ENCODE data around the gene IL16.

DNA sequence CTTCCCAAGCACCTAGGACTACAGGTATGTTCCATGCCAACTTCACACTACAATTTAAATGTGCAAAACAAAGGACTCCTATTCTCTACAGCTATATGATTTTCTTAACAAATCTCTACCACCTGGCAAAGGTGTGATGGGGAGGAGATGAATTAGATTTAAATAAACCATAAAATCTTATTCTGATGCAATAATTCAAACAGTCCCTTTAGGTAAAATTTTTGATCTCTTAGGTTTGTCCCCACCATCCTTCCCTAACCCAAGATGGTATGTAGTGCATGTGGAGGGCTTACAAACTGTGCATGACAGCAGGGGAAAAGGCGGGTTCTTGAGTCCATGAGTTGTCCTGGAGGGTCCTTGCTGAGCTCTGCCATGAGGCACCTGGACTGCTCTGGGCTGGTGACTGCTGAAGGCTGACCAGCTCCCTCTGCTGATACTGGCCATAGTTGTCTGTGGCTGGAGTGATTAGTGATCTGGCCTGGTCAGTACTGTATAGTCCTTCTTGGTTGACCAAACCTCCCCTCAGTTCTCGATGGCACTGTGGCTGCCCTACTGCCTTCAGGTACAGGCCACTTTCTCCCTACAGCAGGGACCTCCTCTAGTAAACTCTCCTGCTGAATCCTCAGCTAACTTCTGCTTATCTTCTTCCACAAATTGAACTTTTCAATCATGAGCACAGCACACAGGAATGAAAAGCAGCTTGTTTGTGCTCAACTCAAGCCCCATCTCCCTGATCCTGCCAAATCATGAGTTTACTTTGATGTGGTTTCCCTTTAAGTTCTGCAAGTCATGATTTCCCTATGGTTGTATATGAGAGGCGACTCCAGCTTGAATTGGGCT, 32.5 kb upstream of the IL16 start:
- TF ChIP-seq POLR2A (IDR thresholded peaks at IDR 0.05): no peak
- no peak for TF ChIP-seq CTCF (IDR thresholded peaks at IDR 0.05)
